HL-60 (cell line): ENCODE measurements around the gene TMTC4.

Source experiments
- GABPA ChIP-seq: IDR thresholded peaks from 2 replicates; pipeline ENCODE4 v1.6.1; 2012; ENCODE audit warnings: low read depth
- POLR2AphosphoS5 ChIP-seq: IDR thresholded peaks from 2 replicates; pipeline ENCODE4 v1.6.1; 2012; ENCODE audit warnings: low read depth
- TF ChIP-seq, protein P1 (sequence below): IDR thresholded peaks from one replicate; pipeline ENCODE4 v1.5.1; 2011; ENCODE audit warnings: low read length, control low read depth, inconsistent platforms; ENCODE audit not compliant: insufficient read depth

DNA sequence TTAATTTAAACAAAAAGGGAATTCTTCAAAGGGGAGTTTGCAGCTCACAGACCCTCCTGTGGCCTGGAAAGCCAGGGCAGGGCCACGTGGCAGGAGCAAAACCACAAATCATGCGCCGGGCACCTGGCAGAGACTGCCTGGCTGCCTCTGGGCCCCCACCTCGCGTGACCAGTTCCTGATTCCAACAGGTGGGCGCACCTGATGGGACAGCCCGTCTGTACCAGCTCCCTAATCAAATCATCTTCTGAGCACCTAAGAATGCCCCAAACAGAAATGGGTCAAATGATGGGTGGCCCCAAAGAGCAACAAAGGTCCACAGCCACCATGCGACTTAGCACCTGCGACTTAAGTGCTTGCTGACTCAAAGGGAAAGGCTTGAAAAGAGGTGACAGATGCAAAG is 9.2 kb downstream of the TMTC4 start:
- TF ChIP-seq, protein P1, sequence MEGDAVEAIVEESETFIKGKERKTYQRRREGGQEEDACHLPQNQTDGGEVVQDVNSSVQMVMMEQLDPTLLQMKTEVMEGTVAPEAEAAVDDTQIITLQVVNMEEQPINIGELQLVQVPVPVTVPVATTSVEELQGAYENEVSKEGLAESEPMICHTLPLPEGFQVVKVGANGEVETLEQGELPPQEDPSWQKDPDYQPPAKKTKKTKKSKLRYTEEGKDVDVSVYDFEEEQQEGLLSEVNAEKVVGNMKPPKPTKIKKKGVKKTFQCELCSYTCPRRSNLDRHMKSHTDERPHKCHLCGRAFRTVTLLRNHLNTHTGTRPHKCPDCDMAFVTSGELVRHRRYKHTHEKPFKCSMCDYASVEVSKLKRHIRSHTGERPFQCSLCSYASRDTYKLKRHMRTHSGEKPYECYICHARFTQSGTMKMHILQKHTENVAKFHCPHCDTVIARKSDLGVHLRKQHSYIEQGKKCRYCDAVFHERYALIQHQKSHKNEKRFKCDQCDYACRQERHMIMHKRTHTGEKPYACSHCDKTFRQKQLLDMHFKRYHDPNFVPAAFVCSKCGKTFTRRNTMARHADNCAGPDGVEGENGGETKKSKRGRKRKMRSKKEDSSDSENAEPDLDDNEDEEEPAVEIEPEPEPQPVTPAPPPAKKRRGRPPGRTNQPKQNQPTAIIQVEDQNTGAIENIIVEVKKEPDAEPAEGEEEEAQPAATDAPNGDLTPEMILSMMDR, result no peak
- TF ChIP-seq POLR2AphosphoS5, result no peak
- TF ChIP-seq GABPA, result no peak
